HG03575 (cell line): Measurements from ENCODE around the gene SYT1.
"Not testable (repeated sequence)": the region's sequence is repeated elsewhere in the genome, so short reads cannot be mapped to it uniquely, and the experiment has no call there.

Experiments used
- ATAC-seq: cut with Tn5 transposase; IDR thresholded peaks from one replicate; pipeline ENCODE4 v1.9.1; 2021; ENCODE audit not compliant: unreplicated experiment, insufficient number of reproducible peaks, low FRiP score; ENCODE audit errors: extremely low read depth

The SYT1 gene

DNA sequence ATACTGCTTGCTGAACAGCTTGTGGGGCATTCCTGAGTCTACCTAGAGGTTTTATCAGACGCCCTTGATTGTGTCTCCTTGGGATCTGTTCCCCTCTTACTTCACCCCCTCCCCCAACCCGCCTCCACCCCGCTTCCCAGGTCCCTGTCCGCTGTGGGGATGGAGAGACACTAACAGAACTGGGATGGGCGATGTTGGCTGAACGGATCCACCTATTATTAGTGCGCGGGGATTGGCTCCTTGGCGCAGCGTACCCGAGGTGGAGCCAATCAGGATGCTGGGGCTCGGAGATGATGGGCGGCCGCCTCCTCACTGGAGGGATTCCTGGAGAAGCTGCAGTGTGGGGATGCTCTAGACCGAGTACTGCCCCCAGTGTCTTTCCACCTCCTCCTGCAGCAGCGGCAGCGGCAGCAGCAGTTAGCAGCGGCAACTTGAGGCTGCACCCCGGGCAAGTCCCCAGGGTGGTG lies at the start of gene SYT1:
Gene SYT1, plus strand, starts transcription at position 372 of the 467 bp plus-strand sequence.
- no peak for ATAC-seq

DNA sequence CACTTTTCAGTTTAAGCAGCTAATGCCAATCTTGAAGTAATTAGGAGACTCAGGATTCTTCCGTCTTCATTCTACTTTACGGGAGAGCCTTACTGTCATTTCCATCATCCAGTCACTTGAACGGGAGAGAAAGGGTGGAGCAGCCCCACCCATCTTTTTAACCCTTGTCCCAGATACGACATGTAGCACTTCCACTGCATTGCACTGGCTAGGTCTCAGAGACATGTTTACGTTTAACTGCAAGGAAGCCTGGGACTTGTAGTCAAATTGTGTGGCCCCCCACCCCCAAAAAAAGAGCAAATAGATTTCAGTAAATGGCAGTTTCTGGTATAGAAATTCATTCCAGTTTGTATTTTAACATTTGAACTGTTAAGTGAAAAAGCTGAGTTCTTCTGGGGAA lies 46.1 kb upstream of the SYT1 start:
- ATAC-seq = no peak

DNA sequence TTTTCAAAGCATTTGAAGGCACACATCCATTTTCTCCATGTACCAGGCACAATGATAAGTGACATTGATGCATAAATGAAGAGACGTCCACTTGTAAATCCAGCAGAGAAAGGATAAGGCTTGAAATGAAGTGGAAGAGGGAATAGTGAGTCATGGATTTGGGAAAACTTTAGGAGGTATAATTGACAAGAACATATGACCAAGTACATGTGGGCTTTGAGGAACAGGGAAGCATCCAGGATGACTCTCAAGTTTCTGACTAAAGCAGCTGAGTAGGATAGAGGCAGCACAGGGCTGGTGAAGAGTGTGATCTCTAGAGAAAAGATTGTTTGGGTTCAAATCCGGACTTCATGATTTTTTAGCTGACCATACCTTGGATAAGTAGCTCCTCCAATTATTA lies 43.6 kb upstream of the SYT1 start:
- no peak for ATAC-seq

DNA sequence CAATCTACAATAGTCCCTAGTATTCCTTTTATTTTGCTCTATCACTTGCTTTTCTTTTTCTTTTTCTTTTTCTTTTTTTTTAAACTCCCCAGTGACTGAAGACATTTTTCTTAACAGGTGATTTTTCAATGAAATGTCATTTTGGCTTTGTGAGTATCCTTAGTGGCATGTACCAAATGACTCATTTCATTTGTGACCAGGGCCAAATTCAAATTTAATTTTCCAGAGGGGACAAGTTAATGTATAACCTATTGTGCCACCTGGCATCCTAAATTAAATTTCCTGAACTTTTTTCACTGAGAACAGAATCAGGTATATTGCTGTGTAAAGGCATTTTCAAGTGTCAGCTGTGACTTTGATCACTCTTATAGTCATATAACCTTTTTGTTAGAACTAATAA lies 39.7 kb upstream of the SYT1 start:
- ATAC-seq = no peak

DNA sequence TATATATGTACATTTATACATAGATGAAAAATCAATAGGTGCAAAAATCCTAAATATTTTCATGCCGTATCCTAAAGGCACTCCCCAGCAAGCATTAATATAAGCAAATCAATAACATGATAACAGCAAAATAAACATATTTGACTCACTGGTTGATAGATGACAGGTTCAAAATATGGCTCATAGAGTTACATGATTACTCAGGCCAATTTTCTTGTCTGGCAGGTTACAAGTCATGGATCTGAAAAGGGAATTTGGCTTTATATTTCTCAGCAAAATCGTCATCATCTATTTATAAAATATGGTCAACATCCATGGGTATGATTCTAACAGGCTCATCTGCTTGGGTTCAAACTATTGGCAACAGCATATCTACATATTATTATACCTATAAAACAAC lies 34.9 kb upstream of the SYT1 start:
- ATAC-seq = no peak

DNA sequence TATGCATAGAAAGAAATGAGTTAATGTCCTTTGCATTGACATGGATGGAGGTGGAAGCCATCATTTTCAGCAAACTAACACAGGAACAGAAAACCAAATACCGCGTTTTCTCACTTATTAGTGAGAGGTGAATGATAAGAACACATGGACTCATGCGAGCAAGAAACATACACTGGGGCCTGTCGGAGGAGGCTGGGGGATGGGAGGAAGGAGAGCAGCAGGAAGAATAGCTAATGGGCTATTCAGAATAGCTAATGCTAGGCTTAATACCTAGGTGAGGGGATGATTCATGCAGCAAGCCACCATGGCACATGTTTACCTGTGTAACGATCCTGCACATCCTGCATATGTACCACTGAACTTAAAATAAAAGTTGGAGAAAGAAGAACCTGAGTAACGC lies 29.1 kb upstream of the SYT1 start:
- ATAC-seq = no peak

DNA sequence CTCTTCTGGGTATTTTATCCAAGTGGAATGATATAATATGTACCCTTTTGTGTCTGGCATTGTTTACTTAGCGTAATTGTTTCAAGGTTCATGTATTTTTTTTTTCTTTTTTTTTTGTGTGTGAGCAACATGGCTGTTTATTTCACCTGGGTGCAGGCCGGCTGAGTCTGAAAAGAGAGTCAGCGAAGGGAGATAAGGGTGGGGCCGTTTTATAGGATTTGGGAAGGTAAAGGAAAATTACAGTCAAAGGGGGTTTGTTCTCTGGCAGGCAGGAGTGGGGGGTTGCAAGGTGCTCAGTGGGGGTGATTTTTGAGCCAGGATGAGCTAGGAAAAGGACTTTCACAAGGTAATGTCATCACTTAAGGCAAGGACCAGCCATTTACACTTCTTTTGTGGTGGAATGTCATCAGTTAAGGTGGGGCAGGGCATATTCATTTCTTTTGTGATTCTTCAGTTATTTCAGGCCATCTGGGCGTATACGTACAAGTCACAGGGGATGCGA lies 24.0 kb upstream of the SYT1 start:
- ATAC-seq = not testable (repeated sequence)

DNA sequence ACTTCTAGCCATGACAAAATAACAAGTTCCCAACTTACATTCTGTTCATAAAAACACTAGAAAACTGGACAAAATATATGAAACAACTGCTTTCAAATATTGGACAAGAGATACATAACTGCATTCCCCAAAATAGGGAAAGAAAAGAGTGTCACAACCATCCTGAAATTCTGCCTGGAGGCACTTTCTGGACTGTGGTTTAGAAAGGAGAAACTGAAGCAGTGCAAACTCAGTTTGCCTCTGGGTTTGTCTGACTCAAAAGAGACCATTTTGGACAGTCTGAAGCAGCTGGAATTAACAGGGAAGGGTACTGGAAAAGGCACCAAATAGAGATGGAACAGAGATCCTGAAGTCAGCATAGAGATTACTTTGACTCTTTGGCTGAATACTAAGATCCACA lies 11.3 kb upstream of the SYT1 start:
- ATAC-seq = no peak

DNA sequence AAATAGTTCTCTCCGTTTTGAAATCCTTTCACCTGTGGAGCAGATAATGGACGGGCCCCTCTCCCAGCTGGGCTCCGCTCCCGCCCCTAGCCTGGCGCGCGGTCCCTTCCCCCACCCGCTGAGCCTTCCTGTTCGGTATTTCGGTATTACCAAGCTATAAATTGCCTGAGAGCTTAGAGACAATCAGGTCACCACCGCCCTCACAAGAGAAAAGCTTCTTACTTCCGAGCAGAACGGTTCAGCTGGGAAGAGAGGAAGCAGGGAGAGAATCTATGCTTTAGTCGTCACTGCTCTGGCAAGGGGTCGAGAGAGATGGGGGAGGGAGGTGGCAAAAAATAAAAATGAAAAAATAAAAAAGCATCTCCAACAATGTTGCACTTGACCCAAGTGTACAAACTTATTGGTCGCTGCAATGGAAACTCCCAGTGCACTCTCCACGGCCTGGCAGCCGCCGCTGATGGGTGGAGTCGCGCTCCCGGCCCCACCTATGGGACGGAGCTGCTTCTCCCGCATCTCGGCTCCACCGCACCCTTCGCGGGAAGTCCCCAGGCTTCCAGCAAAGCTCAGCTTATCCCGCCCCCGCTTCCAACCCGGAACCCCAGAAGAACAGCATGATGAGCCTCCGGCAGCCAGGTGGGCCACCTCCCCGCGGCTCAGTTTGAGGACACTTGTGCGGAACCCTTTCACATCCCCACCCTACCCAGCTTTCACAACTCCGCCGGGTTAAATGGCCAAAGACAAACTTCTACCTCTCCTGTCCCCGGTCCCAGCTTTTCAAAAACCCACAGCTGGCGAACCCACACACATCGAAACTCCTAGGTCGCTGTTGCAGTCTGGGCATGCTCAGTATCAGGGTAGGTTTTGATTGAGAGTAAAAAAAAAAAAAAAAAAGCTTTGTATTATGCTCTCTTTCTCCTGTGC lies 832 bp upstream of the SYT1 start:
- no peak for ATAC-seq

DNA sequence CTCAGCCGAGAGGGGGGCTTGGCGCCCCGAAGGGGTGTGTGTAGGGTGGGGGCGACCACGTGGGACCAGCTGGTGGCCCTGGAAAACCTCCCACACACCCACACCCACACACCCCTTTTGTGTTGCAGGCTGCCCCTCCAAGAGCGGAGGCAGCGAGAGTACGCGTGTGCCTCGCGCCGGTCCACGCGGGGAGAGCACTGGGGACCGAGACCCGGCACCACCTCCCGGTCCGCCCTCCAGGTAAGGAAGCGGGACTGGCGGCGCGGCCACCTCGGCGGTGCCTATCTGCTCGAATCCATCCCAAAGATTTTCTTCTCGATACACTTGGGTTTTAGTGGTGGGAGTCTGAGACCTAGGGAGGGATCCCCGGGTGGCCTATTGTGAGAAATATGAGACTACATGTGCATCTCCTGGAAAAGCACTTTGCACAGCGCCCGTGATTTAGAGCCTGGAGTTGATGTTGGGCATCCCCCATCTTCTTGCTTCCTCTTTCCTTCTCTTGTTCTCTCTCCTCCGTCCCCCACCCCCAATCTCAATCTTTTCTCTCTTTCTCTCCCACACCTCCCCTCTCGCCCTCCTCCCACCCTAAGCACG lies 393 bp downstream of the SYT1 start:
- no peak for ATAC-seq

DNA sequence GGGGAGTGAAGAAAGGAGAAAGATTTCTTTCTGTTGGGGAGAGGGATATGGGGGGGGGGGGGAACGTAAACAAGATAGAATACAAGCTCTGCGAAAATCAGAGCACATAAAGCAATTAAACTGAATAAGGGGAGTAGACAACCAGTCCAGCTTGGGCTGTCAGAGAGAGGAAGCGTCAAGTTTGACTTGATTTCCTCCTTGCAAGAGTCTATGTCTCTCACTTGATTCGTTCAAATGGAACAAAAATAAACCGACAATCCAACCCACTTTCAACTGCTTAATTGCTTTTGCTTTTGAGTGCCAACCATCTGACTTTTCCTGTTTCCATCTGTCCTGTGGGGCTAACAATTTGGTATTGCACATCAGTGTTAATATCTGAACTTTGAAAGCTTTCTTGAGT lies 942 bp downstream of the SYT1 start:
- ATAC-seq = no peak

DNA sequence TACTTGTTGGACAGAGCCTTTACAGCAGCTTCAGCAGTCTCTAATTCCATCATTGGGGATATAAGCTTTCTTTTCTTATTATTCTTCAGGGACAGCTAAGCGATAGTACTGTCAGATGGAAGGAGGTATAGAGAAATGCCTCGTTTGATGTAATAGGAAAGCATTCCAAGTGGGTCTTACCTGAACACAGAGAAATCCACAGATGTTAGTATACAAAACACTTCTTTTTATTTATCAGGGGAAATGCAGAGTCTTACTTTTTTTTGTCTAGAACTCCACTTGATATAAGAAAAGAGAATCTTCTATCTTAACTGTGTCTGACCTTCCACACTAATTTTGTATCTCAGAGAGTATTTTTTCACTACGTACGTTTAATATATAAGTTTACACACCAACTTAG lies 1.9 kb downstream of the SYT1 start:
- no peak for ATAC-seq

DNA sequence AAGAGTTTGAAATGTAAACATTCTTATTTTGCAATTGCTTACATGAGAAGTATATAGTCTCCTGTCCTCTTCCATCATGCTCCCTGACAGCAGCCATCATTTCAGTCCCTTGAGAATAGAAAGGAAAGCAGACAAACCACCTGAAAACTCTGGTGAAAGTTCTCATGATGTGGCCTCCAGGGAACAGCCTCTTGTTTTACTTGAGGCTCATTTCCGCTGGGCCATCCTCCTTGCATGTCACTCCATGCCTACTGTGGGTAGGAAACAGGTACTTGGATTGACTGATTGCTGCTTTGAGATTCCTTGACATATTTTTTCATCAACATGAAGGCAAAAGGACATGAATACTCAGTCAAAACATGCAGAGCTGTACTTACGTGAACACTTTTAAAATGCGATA lies 6.0 kb downstream of the SYT1 start:
- ATAC-seq = no peak

DNA sequence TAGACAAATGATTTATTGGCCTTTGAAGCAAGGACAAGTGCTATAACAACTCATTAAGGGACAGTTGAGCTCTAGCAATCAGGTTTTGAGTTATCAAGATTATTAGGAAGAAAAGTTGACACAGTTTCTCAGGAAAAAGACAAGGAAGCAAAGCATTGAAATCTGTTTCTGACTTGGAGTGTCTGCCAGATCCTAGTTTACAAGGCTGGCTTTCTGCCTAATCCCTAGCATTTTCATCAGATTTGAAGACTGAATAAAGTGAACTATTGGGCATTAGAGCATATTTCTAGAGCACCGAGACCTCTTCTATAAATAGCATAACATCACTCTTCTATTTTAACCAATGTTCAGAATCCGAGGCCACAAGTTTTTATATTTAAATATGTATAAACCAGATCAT lies 7.0 kb downstream of the SYT1 start:
- no peak for ATAC-seq

DNA sequence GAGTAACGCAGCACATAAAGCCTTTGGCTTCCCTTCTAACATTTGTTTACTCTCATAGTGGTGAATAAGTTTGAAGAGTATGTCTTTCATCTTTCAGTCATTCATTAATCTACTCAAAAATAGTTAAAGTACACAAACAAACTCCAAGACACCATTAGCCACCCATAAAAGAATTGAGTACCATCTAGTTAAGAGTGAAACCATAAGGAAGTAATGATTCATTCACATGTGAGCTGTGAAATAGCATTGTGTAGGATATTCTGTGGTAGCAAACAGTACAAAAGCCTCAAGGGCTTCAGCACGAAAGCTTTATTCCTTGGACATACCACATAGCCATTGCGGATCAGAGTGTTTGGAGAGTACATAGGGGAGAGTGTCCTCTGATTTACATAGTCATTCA lies 13.9 kb downstream of the SYT1 start:
- ATAC-seq = no peak

DNA sequence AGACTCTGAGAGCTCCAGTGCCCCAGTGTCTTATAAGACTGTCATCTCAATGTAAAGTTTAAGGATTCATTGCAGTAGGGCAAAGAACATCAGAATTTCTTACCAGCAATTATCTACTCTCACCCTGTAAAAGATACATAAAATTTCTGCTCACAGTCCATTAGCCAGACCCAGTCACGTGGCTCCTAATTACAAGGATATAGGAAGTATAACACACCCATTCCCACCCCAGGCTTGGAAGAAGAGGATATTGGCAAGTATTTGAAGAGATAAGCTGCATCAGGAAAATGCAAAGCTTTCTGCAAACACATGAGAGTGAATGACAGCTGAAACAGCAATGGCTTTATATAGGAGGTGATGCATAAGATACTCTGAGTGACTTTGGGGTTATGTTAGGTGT lies 14.3 kb downstream of the SYT1 start:
- no peak for ATAC-seq

DNA sequence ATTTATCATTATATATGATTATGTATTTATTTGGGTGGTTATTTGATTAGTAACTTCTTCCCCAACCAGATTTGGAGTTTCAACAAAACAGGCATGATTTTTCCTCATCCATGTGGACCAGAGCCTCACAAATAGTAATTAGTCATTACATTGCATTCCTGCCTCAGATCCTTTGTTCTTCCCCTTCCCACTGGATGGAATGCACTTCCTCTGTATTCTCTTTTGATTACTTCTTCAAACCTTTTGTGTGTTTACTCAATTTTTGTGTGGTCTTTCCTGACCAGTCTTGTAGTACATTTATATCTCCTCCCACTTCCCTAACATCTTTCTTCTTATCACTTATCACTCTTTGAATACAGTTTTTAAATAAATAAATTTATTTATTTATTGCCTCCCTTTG lies 15.5 kb downstream of the SYT1 start:
- ATAC-seq = no peak

DNA sequence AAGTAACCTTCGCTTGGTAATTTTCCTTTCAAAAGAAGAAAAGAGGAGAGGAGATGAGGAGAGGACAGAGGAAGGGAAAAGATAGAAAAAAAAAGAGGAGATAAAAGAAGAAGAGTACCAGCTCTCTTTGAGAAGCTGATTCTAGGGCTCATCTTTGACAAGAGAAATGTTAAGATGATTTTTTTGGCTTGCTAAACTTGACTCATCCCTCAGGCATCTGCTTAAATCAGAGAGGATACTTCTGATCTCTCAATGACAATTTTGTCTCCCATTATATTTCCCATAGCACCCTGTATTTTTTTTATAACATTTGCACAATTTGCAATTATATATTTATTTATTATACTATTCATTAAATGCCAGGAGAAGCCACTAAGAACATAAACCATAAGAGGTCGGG lies 17.1 kb downstream of the SYT1 start:
- no peak for ATAC-seq

DNA sequence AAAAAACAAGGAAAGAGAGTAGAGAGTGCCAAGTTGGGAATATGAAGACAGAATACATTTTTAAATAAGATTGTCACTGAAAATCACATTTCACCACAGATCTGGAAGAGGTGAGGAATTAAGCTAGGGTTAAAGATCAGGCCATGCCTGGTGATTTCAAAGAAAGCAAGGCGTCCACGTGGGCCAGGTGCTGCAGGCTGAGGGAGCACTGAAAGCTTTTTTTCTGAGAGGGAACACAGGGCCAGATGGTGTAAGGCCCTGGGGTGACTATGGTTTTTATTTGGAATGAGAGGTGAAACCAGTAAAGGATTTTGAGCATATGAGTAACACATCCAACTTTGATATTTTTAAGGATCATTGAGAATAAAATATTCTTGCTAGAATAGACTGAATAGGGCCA lies 20.9 kb downstream of the SYT1 start:
- no peak for ATAC-seq

DNA sequence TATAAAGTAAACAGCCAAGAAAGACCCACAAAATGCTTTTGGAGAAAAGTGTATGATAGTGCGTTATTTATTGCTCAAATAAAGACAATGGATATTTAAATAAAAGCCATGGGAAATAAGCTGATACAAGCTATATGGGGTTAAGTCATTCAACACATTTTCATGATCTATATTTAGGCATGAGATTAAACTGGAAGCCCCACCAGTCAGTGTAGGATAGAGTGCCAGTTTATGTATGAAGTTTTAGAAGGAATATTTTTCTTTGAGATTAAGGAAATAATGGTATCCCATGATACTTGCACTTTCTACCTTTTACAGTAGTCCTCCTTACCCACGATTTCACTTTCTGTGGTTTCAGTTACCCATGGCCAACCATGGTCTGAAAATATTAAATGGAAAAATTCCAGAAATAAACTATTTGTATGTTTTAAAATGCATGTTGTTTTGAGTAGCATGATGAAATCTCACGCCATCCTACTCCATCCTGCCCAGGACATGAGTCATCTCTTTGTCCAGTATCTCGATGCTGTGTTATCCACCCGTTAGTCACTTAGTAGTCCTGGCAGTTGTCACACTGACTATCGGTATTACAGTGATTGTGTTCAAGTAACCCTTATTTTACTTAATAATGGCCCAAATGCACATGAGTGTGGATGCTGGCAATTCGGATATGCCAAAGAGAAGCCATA lies 22.3 kb downstream of the SYT1 start:
- no peak for ATAC-seq
